NCI-H2171 (cell line): ENCODE results near the gene PARP11.
"Not testable (repeated sequence)": the region's sequence is repeated elsewhere in the genome, so short reads cannot be mapped to it uniquely, and the experiment has no call there.

Experiments used
- DNase-seq: peaks from one replicate; lab custom pipeline; 2025; lab: John Stamatoyannopoulos, UW

The PARP11 gene

DNA sequence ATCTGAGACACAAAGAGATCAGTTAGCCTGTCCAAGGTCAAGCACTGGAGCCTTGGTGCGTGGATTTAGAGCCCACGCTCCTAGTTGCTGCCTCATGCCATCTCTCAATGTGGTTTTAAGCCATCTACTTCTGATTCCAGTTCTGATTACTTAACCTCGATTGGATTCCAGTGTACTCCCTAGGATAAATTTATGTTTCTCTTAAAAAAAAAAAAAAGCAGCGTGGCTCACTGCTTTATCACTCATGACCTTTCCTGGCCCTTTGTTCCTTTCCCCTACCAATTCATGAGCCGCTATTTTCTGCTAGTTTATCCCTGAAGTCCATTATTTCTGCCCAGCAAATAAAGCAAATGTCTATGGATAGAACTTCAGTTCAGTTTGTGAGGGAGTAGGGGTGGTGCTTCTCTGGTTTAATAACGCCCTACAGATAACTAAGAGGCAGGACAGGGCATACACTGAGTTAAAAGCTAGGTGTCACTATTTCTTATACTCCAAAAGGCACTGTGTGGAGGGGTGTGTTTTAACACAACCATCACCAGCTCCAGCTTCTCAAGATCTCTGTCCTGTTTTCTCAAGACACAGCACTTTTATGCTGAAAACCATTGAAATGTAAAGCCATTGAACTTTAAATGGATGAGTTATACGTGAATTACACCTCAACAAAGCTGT lies 9.8 kb upstream of the PARP11 start:
- DNase-seq = no peak

DNA sequence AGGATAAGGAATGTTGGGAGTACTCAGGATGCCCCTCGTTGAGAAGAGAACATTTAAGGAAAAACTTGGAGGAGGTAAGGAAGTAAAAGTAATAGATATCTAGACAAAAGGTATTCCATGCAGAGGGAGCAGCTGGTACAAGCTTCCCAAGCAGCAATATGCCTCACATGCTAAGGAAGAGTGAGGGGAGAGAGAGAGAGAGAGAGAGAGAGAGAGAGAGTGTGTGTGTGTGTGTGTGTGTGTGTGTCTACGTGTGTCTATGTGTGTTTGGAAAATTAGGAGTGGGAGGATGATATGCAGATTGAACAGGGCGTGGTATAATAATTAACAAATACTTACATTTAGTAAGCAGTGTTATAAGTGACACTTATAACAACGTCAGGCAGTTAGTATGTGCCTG lies 9.2 kb upstream of the PARP11 start:
- no peak for DNase-seq

DNA sequence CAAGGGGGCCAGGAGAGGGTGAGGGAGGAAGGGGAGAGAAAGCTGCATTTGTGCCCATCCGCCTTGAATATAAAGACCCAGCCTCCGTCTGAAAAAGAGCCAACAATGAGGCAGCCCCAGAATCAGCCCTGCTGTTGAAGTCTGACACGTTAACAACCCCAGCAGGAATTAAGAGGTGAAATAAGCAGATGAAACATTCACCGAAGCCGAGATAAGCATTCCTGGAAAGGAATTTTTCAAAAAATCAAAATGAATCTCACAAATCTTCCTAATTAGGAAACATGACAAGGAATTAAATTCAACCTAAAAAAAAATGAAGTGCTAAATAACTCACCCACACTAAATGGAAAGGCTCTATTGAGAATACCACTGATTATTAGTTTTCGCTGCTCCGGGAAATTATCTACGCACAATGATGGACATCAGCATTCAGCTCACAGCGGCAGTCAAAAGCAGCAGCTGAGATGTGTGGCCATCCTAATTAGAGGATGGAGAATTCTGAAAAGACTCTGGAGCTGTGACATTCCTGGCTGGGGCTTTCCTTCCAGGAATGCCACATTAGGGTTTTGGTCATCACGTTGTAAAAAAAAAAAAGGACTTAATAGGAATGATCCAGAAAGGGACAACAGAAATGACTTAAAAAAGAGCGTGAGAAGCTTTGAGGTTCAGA lies 8.2 kb upstream of the PARP11 start:
- no peak for DNase-seq

DNA sequence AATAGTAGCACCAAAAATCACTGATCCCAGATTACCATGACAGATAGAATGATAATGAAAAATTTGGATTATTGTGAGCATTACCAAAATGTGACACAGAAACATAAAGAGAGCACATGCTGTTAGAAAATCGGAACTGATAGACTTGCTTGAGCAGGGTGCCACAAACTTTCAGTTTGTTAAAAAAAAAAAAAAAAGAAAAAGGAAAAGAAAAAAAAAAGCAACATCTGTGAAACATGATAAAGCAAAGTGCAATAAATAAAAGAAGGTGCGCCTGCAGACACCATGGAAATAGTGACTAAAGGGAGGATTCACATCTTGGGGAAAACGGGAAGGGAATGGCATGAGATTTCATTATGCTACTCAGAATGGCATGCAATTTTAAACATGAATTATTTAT lies 6.6 kb upstream of the PARP11 start:
- no peak for DNase-seq

DNA sequence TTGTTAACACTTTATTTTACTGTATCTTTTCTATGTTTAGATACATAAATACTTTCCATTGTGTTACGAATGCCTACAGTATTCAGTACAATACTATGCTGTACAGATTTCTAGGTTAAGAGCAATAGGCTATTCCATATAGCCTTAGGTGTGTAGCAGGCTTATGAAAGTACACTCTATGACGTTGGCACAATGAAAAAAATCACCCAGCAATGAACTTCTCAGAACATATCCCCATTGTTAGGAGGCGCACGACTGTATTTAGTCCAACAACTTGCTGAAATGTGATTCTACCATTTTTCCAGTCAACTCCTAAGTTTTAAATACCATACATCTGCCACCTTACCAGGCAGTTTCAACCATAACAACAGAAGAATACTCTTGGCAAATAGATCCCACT lies 1.8 kb downstream of the PARP11 start:
- no peak for DNase-seq

DNA sequence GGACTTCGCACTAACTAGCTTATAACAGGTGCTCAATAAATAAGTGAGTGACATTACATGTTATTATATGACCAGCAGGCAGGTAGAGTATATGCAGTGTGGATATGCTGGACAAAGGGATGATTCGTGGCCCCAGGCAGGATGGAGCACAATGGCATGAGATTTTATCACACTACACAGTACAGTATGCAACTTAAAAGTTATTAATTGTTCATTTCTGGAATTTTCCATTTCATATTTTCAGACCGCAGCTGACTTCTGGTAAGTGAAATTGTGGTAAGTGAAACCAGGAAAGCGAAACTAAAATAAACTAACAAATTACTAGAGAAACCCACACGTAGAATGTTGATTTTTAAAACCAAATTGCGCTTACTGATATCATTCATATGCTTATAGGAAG lies 3.3 kb downstream of the PARP11 start:
- DNase-seq = no peak

DNA sequence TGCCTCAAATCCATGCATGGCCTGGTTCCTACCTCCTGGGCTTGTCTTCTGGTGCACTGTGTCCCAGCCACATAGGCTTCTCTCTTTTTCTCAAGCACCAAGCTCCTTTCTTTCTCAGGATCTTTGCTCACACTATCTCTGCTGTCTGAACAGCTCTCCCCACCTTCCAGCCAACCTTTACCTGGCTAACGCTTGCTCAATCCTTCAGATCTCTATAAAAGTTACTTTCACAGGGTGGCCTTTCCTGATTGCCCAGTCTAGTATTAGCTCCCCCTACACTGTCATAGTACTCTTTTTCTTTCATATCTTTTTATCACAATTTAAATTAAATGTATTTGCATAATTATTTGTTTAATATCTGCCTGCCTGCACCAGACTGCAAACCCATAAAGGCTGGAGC lies 3.8 kb downstream of the PARP11 start:
- DNase-seq = no peak

DNA sequence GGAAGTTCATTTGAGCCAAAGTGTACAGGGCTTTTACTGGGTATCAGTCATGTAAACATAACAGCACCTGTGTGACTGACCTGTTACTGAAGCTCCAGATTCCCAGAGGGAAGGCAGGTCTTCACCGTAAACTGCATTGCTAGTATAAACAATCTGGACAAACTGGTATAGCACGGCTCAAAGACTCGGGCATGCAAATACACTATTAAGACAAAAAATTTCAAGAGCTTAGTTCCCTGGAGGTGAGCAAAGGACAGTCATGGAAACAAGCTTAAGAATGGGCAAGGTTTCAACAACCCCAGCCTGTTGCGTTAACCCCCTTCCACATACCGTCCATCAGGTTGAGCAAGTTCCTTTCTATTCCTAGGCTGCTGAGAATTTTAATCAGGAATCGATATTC lies 9.4 kb downstream of the PARP11 start:
- DNase-seq = no peak

DNA sequence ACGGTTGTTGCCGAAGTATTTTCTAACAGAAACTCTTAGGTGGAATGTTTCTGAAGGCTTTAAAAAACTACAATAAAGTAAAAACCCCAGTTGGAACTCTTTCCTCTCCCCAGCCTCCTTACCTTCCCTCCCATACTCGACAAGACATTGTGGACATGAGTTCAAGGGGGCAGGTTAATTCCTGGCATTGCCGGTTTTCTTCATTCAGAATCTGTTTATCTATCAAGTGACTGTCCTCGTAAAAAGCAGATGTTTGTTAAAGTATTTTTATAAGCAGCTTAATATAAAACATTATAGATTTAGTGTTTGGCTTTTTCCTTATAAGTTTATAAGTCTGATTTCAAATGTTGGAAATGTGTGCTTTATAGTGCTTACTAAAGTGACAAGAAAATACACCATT lies 30.7 kb downstream of the PARP11 start:
- no peak for DNase-seq

DNA sequence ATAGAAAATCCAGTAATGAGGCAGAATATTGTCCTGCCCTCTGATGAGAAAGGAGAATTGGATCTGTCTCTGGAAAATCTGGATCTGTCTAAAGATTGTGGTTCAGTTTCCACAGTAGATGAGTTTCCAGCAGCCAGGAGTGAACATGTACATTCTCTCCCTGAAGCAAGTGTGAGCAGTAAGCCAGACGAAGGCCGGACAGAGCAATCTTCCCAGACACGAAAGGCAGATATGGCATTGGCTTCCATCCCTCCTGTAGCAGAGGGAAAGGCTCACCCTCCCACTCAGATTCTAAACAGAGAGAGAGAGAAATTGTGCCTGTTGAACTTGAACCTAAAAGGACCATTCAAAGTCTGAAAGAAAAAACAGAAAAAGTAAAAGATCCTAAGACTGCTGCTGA lies 31.4 kb downstream of the PARP11 start:
- DNase-seq = no peak

DNA sequence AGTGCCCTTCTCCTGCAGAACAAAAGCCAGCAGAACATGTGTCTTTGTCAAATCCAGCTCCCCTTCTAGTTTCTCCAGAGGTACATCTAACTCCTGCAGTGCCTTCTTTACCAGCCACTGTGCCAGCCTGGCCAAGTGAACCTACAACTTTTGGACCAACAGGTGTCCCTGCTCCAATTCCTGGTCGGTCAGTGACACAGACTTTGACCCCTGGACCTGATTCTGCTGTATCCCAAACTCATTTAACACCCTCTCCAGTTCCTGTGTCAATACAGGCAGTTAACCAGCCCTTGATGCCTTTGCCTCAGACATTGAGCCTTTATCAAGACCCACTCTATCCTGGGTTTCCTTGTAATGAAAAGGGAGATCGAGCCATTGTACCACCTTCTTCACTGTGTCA lies 32.4 kb downstream of the PARP11 start:
- DNase-seq = not testable (repeated sequence)

DNA sequence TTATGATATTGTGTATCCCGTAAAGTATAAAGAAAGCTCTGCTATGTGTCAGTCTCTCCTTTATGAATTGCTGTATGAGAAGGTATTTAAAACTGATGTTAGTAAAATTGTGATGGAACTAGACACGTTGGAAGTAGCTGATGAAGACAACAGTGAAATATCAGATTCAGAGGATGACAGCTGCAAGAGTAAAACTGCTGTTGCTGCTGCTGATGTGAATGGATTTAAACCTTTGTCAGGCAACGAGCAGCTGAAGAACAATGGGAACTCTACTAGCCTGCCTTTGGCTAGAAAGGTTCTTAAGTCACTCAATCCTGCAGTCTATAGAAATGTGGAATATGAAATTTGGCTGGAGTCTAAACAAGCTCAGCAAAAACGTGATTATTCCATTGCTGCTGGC lies 33.5 kb downstream of the PARP11 start:
- not testable (repeated sequence) for DNase-seq

DNA sequence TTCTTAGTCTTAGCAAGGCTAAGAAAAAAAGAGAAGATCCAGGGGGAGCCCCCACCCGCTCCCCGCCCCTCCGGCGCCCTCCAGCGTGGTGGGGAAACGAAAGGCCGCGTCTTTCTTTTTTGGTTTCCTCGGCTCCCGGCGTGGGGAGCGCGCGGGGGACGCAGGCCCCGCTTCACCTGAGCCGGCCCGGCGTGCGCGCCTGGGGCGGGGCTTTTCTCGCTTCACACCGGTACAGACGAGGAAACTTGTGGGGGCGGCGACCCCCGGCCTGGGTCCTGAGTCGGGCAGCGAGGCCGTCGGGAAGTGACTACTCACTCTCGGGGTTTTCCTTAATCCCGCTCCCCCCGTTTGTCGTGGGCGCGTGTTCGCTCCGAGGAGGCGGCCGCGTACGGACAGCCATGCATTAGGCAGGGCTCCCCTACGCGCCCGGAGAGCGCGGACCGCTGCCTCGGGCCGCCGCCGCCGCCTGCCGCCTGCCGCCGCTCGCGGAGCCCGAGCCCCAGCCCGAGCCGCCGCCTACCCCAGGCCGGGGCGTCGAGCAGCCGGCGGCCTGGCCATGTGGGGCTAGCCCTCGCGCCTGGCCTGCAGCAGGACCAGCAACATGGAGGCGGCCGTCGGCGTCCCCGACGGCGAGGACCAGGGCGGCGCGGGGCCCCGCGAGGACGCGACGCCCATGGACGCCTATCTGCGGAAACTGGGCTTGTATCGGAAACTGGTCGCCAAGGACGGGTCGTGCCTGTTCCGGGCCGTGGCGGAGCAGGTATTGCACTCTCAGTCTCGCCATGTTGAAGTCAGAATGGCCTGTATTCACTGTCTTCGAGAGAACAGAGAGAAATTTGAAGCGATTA lies 34.3 kb downstream of the PARP11 start:
- not testable (repeated sequence) for DNase-seq

DNA sequence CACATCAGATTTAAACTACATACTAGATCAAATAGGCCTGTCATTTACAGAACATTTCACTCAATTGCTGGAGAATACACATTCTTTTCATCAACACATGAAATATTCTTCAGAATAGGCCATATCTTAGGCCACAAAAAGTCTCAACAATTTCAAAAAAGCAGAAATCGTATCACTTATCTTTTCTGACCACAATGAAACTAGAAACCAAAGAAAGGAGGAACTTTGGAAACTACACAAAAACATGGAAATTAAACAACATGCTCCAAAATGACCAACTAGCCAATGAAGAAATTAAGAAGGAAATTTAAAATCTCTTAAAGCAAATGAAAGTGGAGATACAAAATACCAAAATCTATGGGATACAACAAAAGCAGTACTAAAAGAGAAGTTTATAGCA lies 35.1 kb downstream of the PARP11 start:
- DNase-seq = no peak

DNA sequence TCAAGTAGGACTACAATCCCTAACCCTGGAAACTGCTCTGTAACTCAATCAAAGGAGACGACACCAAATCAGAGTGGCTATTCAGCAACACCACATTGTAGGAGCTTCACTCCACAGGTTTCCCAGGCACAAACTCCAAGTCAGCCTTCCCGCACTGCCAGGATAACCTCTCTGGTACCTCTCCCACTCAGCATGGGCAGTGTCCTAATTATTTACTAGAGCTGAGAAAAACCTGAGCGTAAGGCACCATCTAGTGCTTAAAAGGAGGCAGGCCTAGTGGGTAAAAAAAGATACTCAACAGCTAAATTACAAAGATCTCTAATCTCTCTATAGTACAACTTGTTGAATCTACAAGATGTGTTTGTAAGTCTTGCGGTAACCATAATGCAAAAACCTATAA lies 36.1 kb downstream of the PARP11 start:
- no peak for DNase-seq

DNA sequence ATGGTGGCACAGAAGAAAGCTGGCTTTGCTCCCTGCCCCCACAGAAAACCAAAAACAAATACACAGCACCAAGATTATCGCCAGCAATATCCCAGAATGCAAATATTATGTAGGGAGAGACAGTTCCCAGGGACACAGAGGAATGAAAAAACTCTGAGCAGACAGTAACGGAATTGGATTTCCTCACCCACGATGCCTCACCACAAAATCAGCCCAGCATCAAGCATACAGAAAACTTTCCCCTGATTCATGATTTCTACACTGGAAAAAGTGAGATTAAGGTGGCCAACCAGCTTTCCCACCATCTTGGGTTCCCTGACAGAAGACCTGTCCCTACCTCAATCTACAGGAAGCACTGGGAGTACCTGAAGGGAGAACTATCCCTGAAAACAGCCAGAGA lies 36.6 kb downstream of the PARP11 start:
- no peak for DNase-seq

DNA sequence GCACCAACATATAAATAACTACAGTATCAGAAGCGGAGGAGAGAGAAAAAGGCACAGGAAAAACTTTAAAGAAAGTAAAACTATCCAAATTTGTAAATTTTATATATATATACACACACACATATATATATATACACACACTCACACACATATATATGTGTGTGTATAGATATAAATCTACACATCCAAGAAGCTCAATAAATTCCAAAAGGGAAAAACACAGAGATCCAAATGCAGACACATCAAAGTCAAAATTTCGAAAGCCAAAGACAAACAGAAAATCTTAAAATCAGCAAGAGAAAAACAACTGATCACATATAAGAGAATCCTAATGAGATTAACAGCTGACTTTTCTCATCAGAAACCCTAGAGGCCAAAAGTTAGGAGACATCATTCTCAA lies 37.3 kb downstream of the PARP11 start:
- DNase-seq = no peak

DNA sequence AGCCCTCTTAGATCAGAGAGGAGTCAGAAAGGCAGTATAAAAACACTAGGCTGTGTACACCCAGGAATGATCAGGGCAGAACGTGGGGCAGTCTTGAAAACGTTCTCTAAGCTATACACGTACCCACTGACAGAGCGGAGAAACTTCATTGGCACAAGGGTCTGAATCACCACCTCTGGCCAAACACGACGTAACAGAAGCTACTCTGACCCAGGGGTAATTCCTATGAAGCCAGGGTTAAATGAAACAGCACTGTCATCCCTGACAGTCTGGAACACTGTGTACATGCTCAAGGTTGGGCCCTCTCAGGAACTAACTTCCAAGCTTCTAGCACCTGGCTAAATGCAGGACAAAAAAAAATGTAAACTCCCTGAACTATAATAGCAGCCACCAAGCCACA lies 38.4 kb downstream of the PARP11 start:
- no peak for DNase-seq

DNA sequence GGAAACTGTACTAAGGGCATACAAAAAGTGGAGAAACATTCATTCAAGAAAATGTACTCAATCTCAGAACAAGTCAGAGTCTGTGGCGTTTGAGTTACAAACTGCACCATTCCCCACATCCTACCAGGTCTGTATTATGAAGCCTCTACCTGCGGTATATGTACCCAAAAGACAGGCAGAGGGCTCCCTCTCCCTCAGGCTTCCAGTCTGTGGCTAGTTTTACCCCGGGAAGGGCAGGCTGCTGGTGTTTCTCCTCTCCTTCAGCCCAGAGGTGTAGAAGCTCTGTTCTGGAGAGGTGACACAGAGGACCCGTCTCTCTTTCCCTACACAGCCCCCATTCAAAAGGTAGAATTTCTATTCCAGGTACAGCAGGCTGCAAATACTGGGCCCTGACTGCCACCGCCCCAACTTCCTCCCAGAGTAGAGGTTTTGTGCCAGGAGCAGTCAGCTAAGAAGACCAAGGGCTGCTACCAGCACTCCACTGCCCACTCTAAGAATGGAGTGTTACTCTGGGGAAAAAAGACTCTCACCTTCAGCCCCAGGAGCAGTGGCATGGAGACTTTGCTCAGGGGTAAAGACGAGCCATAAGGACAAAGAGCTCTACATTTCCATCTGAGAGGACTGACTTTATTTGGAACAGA lies 39.4 kb downstream of the PARP11 start:
- no peak for DNase-seq

DNA sequence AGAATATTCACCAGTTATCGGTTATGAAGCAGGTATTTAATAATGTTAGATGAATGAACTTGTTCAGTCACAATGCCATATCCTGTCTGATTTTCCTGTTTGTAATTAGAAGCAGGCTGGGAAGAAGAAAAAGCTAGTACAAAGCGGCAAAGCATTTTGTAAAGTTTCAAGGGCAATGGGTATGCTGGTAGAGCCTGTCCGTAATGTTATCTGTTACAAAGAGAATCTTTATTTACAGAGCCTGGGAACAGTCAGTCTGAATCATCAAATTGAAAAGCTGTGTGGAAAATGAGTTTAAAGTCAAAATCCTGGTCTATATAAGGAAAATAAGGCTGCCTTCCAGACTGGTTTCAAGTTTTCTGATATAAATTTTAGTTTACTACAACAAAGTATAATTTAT lies 40.5 kb downstream of the PARP11 start:
- no peak for DNase-seq

DNA sequence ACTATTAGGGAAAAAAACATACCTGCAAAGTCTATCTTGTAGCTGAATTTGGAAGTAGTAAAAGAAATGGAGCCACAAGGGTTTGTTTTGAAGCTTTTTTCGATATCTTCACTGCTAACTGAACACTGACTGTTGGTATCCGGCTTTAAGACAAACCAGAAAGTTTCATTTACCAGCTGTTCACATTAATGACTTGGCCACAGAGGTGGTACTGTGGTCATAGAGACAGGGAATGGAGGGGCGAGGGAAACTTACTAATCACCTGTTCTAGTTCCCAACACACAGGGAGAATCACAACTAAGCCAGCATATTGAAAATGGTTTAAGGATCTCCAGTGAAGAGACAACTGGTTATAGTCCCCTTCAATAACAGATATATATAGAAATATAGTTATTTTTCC lies 44.3 kb downstream of the PARP11 start:
- DNase-seq = no peak

DNA sequence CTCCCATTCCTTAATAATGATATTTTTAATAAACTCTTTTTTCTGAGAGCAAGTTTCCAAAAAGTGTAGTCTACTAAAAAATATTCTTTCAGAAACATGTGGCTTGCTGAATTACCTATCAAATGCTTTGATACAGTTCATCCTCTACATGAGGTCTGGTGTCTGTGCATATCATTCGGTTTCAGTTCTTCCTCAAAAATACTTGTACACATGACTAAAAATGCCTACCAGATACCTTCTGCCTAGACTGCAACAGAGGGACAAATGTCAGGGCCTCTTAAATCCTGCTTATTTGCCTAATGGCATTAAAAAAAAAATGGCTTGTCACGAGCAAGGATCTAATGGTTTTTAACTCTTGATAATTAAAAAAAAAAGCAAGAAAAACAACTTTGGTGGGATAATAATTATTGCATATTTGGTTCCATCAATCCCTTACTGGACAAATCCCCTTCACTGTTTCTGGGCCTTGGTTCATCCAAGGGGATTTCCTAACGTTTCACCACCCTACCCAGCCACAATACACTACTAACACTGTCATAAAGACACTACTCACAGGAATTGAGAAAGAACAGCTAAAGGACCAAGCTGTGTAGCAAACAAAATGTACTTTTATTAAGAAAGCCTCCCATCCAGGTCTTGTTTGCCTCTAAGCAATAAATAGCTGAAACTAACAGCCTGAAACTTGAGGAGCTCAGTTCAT lies 45.7 kb downstream of the PARP11 start:
- no peak for DNase-seq
